NCI-H187 (cell line): ENCODE data around the gene DPYD.

Experiments used
- DNase-seq, 2 experiments: peaks; one replicate each; lab custom pipeline; 2025; lab: John Stamatoyannopoulos, UW

DPYD gene

DNA sequence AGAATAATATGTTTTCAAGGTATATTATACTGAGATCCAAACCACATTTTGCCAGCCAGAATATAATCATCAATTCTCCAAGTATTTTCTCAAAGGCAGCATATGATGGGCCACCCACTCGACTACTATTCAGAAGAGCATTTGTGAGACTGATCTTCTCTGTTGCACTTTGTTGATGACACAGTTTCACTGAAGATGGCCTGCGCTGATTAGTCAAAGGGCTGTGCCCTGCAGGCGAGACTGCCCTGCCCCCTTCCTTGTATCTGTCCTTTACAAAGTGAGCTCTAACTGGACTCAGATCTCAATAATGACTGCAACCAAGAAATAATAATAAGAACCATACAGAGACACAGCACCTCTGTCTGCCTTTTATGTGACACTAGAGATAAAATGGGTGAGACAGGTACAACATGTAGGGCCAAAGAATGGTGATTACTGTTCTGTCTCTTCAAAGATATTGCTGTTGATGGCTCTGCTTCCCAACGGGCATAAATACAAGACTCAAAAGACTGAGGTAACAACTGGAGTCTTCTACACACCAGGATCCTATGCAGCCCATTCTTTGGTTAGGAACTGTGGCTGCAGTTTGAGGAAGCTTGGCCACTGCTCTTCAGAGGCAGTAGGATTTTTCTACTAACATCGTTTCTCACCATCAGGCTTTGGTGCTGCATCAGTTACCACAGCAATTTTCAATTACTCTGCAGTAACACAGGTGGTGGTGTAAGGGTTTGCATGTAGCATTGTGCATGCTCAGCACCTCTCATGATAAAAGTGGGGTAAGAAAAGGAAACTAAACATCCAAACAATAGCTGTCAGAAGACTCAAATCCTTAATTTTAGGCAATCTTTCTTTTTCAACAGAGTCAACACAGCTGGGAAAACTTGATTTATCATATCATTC, 718.1 kb downstream of the DPYD start:
- no peak for DNase-seq

DNA sequence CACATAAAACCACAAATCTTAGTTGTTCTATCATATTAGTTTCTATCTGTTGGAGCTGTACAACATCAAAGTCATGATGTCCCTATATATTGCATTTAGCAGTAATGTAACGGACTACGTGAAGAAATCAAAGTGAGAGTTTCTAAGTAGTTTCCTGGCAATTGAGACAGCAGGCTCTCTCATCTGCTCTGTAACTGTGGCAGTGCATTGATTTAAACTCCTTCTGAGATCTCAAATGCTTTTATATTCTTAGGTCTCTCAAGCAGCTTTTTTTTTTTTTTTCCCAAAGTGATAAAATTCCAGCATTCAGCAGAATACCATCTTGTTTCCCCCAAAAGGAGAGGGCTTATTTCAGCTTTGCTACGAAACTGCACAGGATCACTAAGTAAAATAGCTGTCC, 719.2 kb downstream of the DPYD start:
- no peak for DNase-seq

DNA sequence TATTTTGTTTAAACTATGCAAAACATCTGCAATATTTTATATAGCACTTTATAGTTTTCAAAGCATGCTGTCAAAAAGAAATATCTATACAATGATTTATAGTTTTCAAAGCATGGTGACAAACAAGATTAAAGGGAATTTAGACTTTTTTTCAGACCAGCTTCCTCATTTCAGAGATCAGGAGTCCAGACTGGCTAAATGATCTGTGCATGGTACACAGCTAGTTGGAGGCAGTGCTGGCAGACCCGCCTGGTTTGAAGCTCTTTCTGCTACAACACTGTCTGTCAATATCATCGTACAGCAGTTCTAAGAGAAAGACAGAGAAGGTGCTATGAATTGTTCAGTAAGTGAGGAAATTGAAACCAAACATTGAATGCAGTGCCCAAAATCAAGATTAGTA, 720.2 kb downstream of the DPYD start:
- no peak for DNase-seq

DNA sequence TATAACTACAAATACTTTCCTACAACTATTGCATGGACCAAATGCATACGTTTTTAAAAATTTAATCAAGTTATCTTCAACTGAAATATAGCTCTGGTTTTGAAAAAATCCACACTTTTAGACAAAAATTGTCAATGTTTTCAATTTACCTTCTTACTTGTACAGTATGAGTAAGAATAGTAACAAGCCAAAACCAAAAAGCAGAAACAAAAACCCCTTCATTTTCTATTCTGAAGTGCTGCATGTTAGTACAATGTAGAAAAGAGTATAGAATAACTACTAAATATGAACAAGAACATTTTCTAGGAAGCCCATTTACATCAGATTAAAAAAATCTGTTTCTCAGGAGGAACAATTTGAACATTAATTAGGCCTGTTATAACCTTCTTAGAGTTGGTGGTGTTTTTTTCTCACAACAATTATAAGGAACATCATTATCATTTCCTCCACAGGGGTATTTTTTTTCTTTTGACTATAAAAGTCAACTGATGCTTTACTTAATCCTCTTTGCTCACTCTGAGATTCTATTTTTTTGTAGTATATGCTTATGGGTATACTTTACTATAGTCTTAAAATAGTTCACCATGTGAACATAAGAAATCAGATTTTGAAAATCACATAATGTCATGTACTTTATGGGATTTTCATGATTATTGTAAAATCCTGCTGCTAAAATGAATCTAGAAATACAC, 723.9 kb downstream of the DPYD start:
- DNase-seq: no peak

DNA sequence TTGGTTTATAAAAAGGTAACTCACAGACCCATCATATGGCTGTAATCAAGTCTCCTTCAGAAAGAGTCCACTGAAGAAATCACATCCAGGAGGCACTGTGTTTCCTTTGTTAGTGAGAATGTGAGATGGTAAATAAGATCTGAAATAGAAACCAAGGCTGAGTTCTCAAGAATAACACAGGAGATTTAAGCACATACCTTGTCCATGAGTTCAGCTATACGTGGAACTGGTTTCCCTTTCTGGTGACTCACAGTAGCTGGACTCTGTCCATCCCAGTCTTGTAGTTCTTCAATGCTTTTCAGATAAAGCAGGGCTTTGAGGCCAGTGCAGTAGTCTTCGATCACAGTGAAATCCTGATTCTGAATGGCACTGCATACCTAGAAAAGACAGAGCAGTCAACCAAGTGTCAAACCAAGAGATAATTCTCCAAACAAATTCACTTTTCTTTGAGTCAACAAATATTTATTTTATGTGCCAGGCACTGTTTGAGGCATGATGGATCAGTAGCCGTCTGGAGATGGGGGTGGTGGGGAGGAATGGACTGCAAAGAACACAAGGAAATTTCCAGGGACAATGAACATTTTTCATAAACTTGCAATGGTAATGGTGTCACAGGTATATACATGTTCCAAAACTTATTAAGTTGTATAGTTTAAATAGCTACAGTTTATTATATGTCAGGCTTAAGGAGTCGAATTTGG, 727.8 kb downstream of the DPYD start:
- DNase-seq: no peak

DNA sequence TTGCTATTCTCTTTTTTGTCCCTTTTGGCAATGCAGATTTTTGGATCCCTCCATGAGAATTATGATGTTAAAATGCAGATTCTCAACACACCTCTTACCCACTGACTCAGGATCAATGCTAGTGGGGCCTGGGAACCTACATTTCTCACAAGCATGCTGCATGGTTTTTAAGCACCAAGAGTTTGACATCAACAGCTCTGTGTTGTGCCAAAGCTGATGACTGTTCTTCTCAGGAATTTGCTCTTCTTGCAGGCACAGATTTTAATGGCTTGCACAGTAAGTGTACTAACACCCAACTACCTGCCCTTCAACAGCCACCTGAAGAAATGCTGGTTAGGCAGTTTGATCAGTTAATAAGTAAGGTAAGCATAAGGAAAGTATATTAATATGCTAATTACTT, 730.5 kb downstream of the DPYD start:
- DNase-seq: no peak

DNA sequence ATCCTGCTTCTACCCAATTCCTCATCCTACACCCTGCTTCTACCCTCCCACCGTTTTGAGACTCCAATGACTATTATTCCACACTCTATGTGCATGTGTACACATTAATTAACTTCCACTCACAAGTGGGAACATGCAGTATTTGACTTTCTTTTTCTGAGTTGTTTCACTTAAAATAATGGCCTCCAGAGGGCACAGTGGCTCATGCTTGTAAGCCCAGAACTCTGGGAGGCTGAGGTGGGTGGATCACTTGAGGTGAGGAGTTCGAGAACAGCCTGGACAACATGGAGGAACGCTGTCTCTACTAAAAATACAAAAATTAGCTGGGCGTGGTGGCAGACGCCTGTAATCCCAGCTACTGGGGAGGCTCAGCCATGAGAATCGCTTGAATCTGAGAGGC, 734.5 kb downstream of the DPYD start:
- no peak for DNase-seq

DNA sequence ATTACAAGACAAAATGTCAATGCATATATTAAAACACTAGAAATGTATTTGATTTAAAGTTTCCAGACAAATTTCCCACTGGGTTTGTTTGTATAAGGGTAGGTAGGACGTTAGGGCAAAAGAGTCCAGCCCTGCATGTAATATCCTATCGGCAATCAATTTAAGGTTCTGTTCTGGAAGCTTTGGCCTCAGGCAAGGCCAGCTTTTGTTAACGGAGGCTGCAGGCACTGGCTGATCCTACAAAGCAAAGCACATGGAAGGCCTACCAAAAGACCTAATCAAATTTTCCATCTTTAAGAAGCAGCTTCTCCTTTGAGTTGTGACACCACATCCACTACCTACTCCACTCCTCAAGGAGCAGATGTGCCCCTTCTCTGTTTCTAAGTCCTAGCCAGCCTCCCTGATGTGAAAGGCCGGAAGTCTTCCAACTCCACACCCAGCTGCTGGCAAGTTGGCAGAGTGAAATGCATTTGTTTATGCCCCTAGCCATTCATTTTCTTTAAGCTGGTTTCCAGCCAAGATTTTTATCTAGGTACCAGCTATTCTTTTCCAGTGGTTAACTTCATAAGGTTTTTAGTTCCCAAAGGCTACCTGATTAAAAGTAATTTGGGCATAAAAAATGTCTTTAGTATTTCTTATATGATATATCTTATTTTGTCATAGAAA, 746.7 kb downstream of the DPYD start:
- DNase-seq: no peak

DNA sequence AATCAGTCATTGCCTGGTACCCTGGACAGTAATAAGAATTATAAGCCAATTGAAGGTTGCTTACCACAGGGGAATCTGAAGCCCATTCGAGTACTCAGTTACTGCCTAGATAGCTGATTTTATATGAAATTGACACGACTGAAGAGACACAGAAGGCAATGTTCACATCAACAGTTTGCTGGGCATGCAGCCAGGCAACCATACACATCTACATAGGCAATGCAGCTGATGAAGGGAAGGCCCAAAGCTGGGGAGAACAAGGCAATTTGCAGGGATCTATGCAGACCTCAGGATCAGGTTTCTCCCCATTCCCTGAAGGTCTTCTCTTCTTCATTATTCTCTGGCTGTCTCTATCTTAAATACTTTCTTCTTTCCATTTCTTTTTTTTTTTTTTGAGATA, 750.5 kb downstream of the DPYD start:
- DNase-seq: no peak

DNA sequence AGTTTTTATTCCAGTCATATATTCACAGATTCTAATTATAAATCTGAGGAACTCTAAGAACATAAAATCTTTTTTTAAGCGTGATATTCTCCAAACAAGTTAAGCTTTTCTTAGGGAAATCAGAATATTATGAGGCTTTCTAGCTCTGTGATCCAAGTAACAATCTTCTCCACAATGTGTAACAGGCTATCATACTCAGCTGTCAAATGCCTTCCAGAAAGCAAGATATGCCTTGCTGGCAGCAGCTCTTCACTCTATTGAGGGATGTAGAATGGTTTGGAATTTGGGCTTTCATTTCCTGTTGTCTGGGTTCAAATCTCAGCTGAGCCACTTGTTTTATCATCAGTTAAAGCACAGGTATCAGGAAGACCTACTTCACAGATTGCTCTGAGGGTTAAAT, 752.8 kb downstream of the DPYD start:
- DNase-seq: no peak

DNA sequence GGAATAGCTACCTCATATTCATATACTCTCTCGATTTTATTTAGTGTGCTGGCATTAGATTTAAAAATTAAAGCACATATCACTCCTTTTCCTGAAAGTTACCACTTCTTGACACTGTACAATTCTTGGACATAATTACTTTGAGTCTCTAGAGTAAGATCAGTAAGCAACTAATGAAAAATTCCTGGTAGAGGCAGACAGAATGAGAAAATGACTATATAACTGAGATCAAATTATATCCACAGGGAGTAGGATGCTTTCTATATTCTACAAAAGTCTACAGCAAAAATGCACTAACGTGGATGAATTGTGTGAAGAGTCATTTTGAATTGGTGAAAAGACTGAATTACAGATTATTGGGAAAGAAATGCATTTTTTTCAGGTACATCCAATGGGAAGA, 753.6 kb downstream of the DPYD start:
- no peak for DNase-seq

DNA sequence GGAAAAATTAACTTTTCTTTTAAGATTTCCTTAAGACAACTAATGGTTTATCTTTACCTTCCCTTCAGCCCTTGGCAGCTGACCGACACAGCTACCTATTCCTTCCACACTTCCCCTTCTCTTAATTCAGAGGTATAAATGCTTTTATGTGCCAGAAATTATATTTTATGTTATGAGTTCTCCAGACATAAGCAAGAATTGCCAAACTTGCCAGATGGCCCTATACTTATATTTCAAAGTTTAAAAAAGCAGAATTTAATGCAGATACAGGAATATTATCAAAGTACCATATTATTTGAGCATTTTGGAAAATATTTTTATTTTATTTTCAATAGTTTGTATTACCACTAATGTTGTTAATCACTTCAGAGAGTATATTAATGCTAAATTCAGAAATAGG, 754.2 kb downstream of the DPYD start:
- no peak for DNase-seq

DNA sequence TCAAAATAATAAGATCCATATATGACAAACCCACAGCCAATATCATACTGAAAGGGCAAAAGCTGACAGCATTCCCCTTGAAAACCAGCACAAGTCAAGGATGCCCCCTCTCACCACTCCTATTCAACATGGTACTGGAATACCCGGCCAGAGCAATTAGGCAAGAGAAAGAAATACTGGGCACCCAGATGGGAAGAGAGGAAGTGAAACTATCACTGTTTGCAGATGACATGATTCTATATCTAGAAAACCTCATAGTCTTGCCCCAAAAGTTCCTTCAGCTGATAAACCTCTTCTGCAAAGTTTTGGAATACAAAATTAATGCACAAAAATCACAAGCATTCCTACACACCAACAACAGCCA, 756.6 kb downstream of the DPYD start:
- DNase-seq: no peak

DNA sequence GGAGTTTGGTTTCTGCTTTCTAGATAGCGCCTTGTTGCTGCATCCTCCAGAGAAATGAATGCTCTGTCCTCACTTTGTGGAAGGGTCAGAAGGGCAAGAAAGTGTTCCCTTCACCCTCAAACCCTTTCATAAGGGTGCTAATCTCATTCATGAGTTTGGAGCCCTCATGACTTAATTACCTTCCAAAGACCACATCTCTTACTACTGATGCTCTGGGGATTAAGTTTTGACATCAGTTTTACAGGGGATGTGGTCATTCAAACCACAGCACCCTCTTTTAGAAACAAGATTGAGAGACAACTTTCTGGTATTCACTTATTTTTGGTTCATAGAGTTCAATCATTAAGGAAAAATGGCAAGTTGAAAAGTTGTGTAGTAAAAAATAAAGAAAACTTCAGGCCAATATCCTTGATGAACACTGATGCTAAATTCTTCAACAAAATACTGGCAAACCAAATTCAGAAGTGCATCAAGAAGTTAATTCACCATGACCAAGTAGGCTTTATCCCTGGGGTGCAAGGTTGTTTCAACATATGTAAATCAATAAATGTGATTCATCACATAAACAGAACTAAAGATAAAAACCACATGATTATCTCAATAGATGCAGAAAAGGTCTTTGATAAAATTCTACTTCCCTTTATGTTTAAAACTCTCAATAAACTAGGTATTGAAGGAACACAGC, 757.1 kb downstream of the DPYD start:
- DNase-seq: no peak

DNA sequence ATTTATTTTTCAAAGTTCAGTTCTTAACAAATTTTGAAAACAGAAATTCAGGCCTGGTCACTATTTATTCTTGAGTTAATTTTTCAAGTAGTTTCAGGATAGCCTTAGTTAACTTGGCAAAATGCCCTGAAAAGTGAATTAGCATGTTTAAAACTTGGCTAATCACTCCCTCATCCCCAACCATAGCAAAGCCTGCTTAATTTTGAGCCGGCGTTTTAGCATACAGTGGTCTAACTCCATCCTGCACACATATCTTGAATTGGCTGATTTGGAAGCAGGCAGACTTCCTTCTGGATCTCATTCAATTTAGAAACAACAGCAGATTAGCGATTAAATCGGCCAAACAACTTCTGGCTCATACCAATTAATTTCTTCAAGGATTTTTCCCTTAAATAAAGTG, 760.0 kb downstream of the DPYD start:
- no peak for DNase-seq

DNA sequence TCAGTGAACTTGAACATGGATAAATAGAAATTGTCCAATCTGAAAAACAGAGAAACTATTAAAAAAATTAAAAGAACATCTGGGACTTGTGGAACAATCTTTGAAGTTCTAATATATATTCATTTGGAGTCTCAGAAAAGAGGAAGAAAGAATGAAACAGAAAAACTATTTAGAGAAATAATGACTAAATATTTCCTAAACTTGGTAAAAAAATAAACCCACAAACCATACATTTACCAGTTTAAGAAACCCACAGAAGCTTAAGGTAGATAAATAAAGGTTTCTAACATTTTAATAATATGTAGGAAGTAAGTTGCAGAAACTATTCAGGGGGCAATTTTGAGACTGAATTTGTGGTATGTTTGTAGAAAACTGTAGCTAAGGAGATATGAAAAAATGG, 761.5 kb downstream of the DPYD start:
- DNase-seq: no peak

DNA sequence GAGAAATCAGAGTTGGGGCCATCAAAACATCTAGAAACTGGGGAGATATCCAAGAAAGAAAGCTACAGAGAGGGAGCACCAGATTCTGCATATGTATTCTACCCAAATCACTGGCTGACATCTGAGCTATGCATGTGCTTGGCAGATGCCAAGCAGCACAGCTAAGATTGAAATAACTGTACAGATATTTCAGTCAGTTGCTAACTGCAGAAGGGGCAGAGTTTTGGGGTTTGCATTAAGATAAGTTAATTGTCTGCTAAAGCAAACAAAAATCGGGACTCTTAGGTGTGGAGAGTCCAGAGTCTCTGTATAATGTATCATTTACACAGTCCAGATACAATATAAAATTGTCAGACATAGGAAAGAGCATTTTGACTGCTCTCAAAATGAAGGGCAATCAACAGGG, 762.1 kb downstream of the DPYD start:
- no peak for DNase-seq

DNA sequence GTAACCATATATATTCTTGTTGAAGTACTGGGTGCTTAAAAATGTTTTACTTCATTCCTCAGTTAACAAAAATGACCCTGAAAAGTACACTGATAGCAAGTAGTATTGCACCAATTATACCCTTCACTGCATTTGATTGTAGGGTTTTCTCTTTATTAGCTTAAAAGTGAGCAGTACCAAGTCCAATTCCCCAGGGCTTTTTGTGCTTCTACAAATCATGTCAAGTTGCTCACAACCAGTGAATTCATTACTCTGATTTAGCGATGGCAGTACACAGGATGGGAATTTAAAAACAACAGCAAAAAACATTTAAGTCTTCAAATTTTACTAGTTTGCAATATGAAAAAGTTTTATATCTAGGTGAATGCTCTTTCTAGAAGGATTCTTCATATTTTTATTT, 762.8 kb downstream of the DPYD start:
- no peak for DNase-seq

DNA sequence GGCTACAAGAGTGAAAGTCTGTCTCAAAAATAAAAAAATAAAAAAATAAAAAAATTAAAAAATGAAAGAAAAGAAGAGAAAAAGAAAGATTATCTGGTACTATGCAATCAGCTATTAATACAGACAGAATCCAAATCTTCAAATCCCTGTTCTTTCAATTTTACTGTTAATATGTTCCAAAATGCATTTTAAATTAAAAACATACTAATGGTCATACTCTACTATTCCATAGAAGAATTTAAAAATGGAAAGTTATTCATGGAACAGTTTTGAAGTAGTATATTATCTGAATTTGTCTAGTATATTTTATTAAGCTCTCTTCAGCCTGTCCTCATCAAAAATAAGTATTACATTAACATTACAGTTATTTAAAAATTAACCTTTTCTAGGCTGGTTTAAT, 769.2 kb downstream of the DPYD start:
- DNase-seq: no peak

DNA sequence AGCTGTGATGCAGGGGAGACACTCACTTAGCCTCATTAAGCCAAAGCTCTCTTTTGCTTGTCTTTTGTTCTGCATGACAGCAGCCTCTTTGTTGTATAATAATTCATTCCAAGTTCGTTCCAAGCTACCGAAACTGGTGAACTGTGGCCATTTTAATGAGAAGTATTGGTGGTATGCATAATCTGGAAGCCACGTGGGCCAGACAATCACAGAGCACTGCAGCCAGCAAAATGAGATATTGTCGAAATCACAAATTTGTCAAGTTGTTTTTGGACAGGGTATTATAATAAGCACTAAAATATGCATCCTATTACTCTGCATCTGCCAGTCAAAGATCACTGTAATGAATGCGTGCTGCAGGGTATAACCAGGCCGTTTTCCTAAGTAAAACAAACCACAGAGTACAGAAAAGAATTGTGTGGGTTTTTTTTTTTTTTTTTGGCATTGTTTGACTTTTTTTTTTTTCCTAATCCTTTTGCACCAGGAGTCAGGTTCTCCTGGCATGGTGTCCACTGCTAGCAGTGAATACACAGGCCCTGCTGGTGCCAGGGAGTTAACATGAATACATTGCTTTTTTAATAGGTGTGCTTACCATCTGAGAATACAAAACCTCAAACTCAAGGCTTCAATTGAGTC, 775.4 kb downstream of the DPYD start:
- peak in 1 of 2 experiments; percentile 2 for DNase-seq

DNA sequence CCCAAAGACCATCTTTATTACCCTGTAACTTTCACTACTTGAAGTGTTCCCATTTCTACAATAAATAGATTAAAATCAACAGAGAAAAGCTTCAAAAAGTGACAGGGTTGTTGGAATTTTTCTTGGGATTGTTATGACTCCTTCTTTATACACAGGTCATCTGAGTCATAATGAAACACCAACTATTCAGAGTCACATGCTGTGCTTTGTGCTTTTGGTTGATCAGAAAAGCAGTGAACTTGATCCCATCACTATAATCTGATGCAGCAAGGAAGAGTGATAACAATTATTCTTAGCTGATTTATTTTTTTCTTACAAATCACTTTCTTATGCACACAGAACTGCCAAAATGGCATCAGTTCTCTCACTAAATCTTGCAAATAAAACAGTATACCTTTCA, 776.3 kb downstream of the DPYD start:
- DNase-seq: no peak
